HG02970 (cell line): Measurements from ENCODE around the gene NMNAT2.

ENCODE experiments used
- ATAC-seq: cut with Tn5 transposase; IDR thresholded peaks from one replicate; pipeline ENCODE4 v1.9.1; 2021; ENCODE audit warnings: mild to moderate bottlenecking, moderate library complexity, moderate number of reproducible peaks; ENCODE audit not compliant: unreplicated experiment, low FRiP score

Gene NMNAT2

DNA sequence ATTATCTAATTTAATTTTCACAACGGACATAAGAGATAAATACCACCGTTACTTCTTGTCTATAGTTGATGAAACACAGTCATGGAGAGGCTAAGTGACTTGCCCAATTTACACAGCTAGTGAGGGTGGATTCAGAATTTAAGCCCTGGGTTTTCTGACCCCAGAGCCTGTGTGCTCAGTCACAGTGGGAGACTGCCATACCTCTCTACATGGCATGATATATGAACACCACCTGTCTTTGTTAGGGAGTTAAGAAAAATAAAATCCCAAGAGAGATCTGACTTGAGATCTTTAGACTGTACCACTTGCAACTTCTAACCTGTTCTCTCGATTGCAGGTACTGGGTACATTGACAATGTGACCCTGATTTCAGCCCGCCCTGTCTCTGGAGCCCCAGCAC lies 191.8 kb downstream of the NMNAT2 start:
- no peak for ATAC-seq

DNA sequence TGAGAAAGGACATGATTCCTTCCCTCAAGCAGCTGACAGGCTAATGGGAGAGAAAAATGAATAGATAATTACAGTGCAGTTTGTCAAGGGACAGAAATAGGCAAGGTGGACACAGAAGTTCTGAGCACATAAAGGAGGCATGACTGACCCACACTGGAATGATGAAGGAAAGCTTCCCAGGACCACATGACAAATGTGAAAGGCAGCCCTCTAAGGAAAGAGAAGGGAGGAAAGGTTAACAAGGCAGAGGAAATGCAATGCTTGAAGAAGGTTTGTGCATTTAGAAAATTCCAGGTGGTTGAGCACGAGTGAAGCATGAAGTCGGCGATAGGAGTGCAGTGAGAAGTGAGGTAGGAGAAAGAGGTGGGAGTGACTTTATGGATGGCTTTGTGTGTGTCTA lies 194.7 kb downstream of the NMNAT2 start:
- ATAC-seq: no peak

DNA sequence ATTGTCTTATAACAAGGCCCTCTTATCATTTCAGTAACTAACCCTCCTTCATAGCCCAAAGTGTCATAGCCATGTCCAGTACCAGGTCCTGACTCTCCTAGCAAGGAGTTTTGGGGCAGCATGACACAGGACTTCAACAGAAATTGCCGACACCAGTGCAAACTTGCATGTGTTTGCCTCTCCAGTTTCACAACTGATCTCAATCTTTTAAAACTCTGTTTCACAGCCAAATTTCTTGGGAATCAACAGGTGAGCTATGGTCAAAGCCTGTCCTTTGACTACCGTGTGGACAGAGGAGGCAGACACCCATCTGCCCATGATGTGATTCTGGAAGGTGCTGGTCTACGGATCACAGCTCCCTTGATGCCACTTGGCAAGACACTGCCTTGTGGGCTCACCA lies 195.3 kb downstream of the NMNAT2 start:
- no peak for ATAC-seq

DNA sequence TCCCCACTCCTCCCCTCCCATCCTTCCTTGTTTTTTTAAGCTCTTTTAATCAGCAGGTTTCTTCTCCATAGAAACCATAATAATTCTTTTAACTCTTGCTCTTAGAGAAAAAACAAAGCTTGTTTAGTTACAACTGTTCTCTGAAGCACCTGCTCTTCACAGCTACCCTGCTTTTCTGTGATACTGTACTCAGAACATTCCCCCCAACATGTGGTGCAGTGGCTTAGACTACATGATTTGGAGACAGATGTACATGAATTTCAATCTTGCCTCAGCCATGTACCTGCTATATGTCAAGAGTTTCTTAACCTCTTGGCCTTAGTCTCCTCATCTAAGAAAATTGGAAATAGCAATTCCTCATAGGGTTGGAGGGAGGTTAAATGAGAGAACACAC lies 198.6 kb downstream of the NMNAT2 start:
- no peak for ATAC-seq

DNA sequence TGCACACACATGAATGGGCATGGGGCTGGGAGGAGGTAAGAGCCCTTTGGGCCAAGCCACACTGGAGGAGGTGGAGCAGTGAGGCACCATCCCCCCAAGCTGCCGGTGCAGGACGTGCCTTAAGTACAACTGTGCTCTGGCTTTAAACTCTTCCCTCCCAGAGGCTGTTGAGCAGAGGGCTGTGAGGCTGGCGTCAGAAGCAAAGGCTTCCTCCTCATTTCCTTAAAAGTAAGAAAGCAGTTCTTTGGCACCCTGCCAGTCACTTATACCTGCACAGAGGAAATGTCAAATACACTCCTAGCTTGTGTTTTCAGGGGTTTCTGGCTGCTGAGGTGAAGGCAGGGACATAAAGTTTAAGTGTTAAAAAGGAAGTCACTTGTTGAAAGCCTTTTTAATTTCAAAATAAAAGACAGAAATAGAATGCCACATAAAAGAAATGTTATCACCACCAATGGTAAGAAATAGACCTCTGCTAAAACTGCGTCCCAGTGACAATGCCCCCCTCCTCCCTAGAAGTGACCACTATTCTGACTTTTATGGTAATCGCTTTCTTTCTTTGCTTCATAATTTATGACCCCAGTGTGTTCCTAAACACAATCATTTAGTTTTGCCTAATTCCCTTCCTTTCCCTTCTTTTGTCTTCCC lies 199.1 kb downstream of the NMNAT2 start:
- no peak for ATAC-seq

DNA sequence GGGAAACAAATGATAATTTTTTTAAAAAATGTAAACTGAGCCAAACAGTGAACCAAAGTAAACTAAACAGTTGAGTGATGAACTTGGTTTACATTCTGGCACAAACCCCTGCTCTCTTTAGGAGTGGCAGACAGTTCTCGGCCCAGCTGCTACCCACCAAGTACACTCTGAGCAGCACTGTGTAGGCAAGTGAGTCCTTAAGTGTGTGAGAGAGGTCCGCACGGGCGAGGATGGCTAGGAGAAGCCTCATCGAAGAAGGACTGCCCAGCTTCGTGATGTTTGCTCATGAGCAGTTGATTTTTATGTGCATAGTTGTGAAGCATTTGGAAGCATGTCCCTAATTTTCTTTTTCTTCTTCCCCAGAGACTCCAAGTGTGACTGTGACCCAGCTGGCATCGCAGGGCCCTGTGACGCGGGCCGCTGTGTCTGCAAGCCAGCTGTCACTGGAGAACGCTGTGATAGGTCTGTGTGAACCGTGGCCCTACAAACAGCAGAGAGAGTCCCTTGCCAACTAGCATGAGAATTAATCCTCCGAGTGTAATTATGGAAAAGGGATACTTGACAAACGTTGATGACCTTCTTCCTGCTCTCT lies 200.1 kb downstream of the NMNAT2 start:
- no peak for ATAC-seq

DNA sequence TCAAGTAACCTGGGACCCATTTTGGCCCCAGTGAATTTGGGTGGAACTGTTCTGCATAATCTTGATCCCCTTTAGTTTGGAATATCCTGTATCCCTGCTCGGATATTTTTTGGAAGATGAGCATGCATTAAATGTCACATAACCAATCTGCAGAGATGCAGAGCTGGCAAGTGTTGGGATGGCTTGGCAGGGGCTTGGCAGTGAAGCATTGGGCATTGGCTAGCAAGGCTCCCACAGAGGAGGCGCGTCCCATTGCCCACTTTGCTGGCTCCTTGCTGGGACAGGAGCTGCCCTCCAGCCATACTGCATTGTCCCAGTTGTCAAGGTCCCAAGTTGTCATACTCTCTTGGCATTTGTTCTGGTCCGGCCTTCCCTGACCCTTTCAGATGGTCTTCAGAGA lies 202.2 kb downstream of the NMNAT2 start:
- no peak for ATAC-seq

DNA sequence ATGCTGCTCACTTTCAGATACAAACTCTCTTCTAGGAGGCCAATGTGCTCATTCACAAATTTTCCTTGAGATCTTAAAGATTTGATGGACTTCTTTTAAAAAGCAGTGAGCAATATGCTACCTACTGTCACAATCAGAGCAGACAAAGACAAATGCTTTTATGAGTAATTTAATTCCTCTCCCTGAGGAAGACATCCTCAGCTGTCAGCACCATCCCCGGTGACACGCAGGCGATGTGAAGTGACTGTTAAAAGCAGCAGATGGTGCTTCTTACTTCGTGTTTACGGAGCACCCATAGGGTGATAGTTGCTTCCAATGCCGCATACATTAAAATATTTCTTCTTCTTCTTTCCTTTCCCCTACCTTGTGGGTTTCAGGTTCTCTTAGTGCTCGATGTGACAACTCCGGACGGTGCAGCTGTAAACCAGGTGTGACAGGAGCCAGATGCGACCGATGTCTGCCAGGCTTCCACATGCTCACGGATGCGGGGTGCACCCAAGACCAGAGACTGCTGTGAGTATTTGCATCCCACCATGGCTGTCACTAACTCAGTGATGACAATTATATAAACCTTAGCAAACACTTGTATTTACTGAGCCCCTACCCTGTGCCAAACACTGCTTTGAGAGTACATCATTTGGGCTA lies 203.0 kb downstream of the NMNAT2 start:
- ATAC-seq: no peak

DNA sequence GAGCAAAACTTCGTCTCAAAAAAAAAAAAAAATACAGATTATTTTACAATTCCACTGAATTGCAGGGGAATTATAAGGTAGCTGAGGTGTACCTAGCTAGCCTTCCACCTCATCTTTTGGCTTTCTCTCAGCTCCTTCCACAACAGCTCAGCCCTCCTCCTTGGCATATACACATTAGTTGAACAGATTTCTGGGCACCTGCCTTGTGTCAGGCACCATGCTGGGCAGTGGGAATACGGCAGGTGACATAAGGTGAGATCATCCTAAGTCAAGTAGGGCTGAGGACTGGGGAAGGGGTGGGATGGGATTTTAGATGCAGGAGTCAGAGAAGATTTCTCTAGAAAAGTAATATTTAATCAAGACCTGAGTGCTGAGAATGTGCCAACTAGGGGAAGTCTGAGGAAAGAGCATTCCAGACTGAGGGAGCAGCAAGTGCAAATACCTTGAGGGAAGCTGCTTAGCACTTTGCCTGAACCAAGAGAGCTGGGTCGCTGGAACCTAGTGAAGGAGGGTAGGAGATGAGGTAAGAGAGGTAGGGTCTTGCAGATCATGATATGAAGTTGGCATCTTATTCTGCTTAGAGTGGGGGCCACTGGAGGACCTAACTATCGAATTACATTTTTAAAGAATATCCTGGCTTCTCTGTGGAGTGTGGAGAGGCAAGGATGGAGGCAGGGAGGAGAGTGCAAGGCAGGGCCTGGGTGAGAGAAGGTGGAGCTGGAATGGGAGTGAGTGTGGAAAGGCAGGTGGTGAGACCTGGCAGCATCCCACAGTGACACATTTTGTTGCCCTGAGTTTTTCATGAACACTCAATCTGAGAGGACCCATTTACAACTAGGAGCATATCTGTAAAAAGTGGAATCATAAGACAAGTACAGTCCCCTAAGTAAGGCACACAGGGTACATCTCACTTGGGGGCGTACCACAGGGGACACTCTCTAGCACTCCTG lies 203.9 kb downstream of the NMNAT2 start:
- ATAC-seq: no peak

DNA sequence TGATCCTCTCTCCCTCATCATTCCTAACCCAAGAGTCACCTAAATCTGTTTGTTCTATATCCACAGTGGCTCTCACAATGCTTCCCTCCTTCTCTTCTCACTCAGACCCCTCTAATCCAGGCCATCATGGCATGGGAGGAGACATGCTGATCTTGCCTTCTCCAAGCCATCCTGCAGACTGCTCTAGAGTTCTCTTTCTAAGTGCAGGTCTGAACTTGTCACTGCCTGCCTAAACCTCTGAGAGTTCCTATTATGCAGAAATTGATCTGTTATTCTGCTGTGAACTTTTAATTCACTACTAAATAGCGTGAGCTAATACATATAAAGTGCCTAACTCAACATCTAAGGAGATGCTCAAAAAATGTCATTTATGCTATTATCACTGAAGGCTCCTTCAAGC lies 205.3 kb downstream of the NMNAT2 start:
- ATAC-seq: no peak

DNA sequence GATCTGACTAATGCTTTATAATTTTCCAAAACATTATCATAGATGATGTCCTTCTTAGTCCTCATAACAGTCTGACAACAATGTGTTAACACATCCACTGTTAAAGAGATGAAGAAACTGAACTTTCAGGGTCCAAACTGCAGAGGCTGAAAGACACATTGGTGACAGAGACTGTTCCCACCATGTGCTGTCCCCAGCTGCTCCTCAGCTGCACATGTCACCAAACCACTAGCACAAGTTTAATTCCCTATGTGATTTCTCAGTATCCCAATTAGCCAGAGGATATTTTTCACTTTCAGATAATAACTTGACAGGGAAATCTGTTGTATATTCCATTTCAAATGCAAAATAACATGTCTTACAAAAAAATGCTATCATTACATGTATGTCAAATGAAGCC lies 207.5 kb downstream of the NMNAT2 start:
- no peak for ATAC-seq

DNA sequence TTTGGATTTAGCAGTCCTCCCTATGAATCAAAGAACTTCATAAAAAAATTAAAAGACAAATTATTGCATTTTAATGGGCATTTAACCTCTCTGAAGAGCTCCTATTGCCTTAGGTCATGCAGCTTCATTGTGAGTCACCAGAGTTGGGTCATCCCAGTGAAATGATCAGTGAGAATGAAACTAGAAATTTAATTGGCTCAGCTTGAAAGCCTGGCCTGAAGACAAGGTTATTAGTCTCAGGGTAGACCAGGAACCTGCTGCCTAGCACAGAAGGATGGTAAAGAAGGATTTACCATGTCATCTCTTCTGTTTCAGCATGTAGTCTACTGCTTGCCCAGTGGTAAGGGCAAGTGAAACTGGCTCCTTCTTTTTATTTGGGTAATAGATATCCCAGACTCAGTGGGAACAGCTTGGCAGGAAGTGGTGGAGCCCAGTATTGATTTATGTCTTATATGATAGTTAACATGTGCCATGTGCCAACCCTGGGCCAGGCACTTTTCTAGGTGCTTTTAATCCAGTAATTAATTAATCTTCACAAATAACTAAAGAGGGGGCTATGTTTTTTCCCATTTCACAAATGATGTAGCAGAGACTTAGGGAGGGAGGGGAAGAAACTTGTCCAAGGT lies 208.5 kb downstream of the NMNAT2 start:
- ATAC-seq: no peak

DNA sequence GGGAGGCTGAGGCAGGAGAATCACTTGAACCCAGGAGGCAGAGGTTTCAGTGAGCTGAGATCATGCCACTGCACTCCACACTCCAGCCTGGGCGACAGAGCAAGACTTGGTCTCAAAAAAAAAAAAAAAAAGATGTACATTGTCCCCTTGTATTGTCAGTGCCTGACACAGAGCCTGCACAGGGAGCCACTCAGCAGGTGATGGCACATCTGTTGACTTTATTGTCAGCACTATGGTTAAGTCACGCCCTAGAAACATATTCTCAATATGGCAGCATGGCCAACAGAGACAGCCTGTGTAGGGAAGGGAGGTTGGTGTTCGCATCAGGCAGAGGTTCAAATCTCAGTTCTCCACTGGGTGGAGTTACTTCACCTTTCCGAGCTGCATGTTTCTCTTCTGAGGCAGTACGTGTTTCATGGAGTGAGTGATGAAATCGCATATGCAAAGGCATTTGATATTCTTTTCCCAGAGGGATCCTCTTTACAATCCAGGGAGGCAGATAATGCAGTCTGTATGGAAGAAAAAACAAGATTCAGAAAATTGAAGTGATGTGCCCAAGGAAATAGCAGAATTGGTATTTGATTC lies 211.6 kb downstream of the NMNAT2 start:
- no peak for ATAC-seq

DNA sequence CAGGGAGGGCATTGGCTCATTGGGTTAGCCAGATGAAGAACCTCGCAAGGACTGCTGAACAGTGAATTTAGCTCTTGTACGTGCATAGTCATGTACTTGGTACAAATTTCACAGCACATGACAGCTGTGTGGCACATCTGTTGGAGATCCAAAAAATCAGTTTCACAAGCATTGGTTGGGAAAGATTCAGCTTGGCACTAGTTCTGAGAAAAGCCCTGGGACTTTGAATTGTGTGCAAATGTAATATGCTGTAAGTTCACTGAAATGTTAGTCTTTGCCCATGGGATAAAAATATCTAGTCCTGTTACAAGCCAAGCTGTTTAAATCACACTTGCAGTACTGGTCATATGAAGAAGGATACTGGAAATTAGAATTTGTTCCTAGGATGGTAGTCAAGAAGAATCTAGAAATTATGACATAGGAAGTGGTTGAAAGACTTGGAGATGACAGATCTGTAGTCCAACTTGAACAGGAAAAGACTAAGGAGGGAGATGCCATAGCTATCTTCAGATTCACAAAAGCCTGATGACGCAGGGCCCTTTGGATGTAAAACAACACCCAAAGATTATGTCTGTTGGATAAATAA lies 212.9 kb downstream of the NMNAT2 start:
- no peak for ATAC-seq

DNA sequence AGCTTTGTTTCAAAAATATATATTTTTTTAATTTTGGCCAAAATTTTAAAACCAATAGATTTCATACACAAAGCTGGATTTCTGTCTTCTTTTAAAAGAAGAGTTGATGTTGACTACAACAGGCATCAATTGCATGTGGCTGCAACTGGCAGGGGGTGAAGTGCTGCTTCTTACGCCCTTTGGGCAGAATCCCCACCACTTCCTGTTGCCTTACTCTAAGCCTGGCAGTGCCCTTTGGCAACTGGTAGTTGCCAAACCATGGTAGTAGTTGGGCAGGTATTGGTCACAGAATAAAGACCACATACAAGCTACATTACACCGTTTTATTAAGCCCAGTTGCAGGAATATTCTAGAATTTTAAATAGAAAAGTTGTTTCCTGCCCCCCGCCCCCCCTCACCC lies 215.1 kb downstream of the NMNAT2 start:
- no peak for ATAC-seq

DNA sequence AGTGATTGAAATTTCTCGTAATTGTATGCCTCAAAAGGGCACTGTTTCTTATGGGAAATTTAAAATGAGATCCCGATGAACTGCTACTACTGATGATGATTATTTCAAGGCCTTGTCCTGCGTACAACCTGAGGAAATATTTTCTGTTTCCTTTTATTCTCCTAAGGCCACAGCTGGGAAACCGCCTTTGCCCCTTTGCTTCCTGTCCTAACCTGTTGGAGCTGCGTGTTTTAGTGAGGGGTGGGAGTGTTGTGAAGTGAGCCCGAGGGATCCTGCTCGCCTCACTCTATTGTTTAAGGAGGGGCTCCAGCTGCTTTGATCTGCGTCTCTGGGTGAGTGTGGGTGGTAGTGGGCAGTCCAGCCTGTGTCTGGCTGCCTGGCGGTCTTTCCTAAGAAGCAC lies 217.7 kb downstream of the NMNAT2 start:
- ATAC-seq: no peak

DNA sequence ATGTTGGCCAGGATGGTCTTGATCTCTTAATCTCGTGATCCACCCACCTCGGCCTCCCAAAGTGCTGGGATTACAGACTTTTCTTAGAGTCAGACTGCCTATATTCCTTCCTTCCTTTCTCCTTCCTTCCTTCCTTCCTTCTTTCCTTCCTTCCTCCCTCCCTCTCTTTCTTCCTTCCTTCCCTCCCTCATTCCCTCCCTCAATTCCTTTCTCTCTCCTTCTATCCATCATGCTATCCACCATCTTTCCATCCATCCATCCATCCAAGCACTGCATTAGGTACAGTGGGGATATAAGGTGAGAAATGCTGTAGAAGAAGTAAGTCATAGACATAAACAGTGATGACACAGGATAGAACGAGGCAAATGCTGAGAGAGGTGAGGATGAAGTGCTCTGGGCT lies 218.9 kb downstream of the NMNAT2 start:
- no peak for ATAC-seq

DNA sequence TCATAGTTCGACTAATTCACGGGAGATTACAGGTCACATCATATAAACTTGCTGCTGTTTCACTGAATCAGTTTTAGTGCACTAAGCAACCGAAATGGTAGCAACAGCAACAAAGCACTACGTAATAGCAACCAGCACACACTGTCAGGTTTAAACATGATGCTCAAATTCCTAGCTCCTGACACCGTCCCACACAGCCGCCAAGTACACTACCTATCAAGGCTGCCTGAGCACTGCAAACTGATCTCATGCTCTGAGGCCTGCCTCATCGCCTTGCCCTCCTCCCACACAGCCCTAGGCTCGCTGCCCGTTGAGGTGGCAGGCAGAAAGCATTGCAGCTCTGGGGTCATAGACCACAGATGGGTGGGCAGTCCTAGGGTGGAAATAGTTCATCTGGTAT lies 219.7 kb downstream of the NMNAT2 start:
- no peak for ATAC-seq
